Measurements from ENCODE around the gene PCDHGA8. TPM values are rescaled to one million over a fixed set of nuclear protein-coding genes. Genes with fewer than 3 reads are reported as not detected.

Gene PCDHGA8
- polyA plus RNA-seq, 4 donors: 0.10 to 0.15 TPM; not detected in 2

Other genes with a start within 250 kb of the PCDHGA8 start
- gene PCDHB6, start 242.6 kb upstream of the PCDHGA8 start, polyA plus RNA-seq: under 1 TPM in 2 of 4 donors, not detected in 2; 0.13 to 0.52 TPM
- 1 to 10 TPM in 1 of 4 donors, under 1 TPM in 2, not detected in 1; 0.27 to 1.1 (median 0.36) TPM for gene PCDHB7, start 220.0 kb upstream of the PCDHGA8 start, polyA plus RNA-seq
- under 1 TPM in 2 of 4 donors, not detected in 2; 0.18 to 0.49 TPM for gene PCDHB8, start 214.8 kb upstream of the PCDHGA8 start, polyA plus RNA-seq
- under 1 TPM in 2 of 4 donors, not detected in 2; 0.37 to 0.65 TPM for gene PCDHB16, start 210.2 kb upstream of the PCDHGA8 start, polyA plus RNA-seq
- under 1 TPM in 2 of 4 donors, not detected in 2; 0.34 to 0.44 TPM for gene PCDHB9, start 205.5 kb upstream of the PCDHGA8 start, polyA plus RNA-seq
- 1 to 10 TPM in 2 of 4 donors, not detected in 2; 1.1 to 1.3 TPM for gene PCDHB10, start 200.3 kb upstream of the PCDHGA8 start, polyA plus RNA-seq
- gene PCDHB11, start 193.0 kb upstream of the PCDHGA8 start, polyA plus RNA-seq: under 1 TPM in 2 of 4 donors, not detected in 2; 0.27 to 0.65 TPM
- gene PCDHB12, start 183.9 kb upstream of the PCDHGA8 start, polyA plus RNA-seq: under 1 TPM in 2 of 4 donors, not detected in 2; 0.46 to 0.71 TPM
- under 1 TPM in 2 of 4 donors, not detected in 2; 0.49 to 0.71 TPM for gene PCDHB13, start 178.7 kb upstream of the PCDHGA8 start, polyA plus RNA-seq
- gene PCDHB14, start 169.3 kb upstream of the PCDHGA8 start, polyA plus RNA-seq: 1 to 10 TPM in 1 of 4 donors, under 1 TPM in 1, not detected in 2; 0.81 to 1.5 TPM
- 1 to 10 TPM in 2 of 4 donors, under 1 TPM in 2; 0.22 to 1.7 (median 0.65) TPM for gene PCDHB15, start 147.2 kb upstream of the PCDHGA8 start, polyA plus RNA-seq
- under 1 TPM in 3 of 4 donors, not detected in 1; 0.12 to 0.45 (median 0.15) TPM for gene SLC25A2, start 88.6 kb upstream of the PCDHGA8 start, polyA plus RNA-seq
- gene TAF7, start 71.8 kb upstream of the PCDHGA8 start, polyA plus RNA-seq: 10 to 100 TPM; 58.8 to 91.9 (median 66.1) TPM
- under 1 TPM in 3 of 4 donors, not detected in 1; 0.10 to 0.27 (median 0.13) TPM for gene PCDHGA1, start 62.1 kb upstream of the PCDHGA8 start, polyA plus RNA-seq
- under 1 TPM in 3 of 4 donors, not detected in 1; 0.27 to 0.81 (median 0.64) TPM for gene PCDHGA2, start 53.9 kb upstream of the PCDHGA8 start, polyA plus RNA-seq
- under 1 TPM in 2 of 4 donors, not detected in 2; 0.24 to 0.49 TPM for gene PCDHGA3, start 48.8 kb upstream of the PCDHGA8 start, polyA plus RNA-seq
- gene PCDHGB1, start 42.5 kb upstream of the PCDHGA8 start, polyA plus RNA-seq: under 1 TPM in 2 of 4 donors, not detected in 2; 0.19 to 0.21 TPM
- gene PCDHGA4, start 37.6 kb upstream of the PCDHGA8 start, polyA plus RNA-seq: under 1 TPM in 2 of 4 donors, not detected in 2; 0.31 to 0.43 TPM
- under 1 TPM in 2 of 4 donors, not detected in 2; 0.37 to 0.68 TPM for gene PCDHGB2, start 32.6 kb upstream of the PCDHGA8 start, polyA plus RNA-seq
- gene PCDHGA5, start 28.5 kb upstream of the PCDHGA8 start, polyA plus RNA-seq: under 1 TPM in 2 of 4 donors, not detected in 2; 0.43 to 0.68 TPM
- under 1 TPM in 2 of 4 donors, not detected in 2; 0.31 to 0.43 TPM for gene PCDHGB3, start 22.4 kb upstream of the PCDHGA8 start, polyA plus RNA-seq
- gene PCDHGA6, start 18.7 kb upstream of the PCDHGA8 start, polyA plus RNA-seq: 1 to 10 TPM in 1 of 4 donors, under 1 TPM in 1, not detected in 2; 0.72 to 1.0 TPM
- gene PCDHGA7, start 9.9 kb upstream of the PCDHGA8 start, polyA plus RNA-seq: under 1 TPM in 2 of 4 donors, not detected in 2; 0.30 to 0.32 TPM
- gene PCDHGB4, start 4.9 kb upstream of the PCDHGA8 start, polyA plus RNA-seq: under 1 TPM in 2 of 4 donors, not detected in 2; 0.75 to 0.77 TPM
- gene PCDHGB5, start 5.3 kb downstream of the PCDHGA8 start, polyA plus RNA-seq: 1 to 10 TPM in 2 of 4 donors, under 1 TPM in 1, not detected in 1; 0.27 to 1.6 (median 1.2) TPM
- 1 to 10 TPM in 1 of 4 donors, under 1 TPM in 1, not detected in 2; 0.75 to 1.0 TPM for gene PCDHGA9, start 10.1 kb downstream of the PCDHGA8 start, polyA plus RNA-seq
- 1 to 10 TPM in 2 of 4 donors, not detected in 2; 1.3 to 1.4 TPM for gene PCDHGB6, start 15.4 kb downstream of the PCDHGA8 start, polyA plus RNA-seq
- gene PCDHGA10, start 20.4 kb downstream of the PCDHGA8 start, polyA plus RNA-seq: 1 to 10 TPM in 2 of 4 donors, under 1 TPM in 1, not detected in 1; 0.27 to 2.2 (median 1.2) TPM
- gene PCDHGB7, start 25.0 kb downstream of the PCDHGA8 start, polyA plus RNA-seq: 1 to 10 TPM in 2 of 4 donors, not detected in 2; 1.8 to 2.8 TPM
- gene PCDHGA11, start 28.4 kb downstream of the PCDHGA8 start, polyA plus RNA-seq: 1 to 10 TPM in 1 of 4 donors, under 1 TPM in 1, not detected in 2; 0.81 to 1.0 TPM
- gene PCDHGA12, start 37.9 kb downstream of the PCDHGA8 start, polyA plus RNA-seq: 1 to 10 TPM in 1 of 4 donors, under 1 TPM in 2, not detected in 1; 0.41 to 1.5 (median 0.54) TPM
- 10 to 100 TPM in 2 of 4 donors, 1 to 10 TPM in 2; 2.5 to 33.3 (median 8.9) TPM for gene PCDHGC3, start 83.3 kb downstream of the PCDHGA8 start, polyA plus RNA-seq
- gene PCDHGC4, start 92.4 kb downstream of the PCDHGA8 start, polyA plus RNA-seq: under 1 TPM in 2 of 4 donors, not detected in 2; 0.34 TPM
- gene PCDHGC5, start 96.4 kb downstream of the PCDHGA8 start, polyA plus RNA-seq: under 1 TPM in 2 of 4 donors, not detected in 2; 0.07 to 0.18 TPM
- gene DIAPH1, start 226.4 kb downstream of the PCDHGA8 start, polyA plus RNA-seq: 10 to 100 TPM; 58.4 to 97.3 (median 90.6) TPM
- 10 to 100 TPM; 39.0 to 65.0 (median 49.6) TPM for gene HDAC3, start 244.2 kb downstream of the PCDHGA8 start, polyA plus RNA-seq
- 1 to 10 TPM; 1.9 to 5.4 (median 3.8) TPM for gene RELL2, start 244.4 kb downstream of the PCDHGA8 start, polyA plus RNA-seq

Measured in small intestine (tissue), 4 donors.